ENCODE data around the gene BNC2. TPM values are rescaled to one million over a fixed set of nuclear protein-coding genes. Genes with fewer than 3 reads are reported as not detected.
"Not testable (repeated sequence)": the region's sequence is repeated elsewhere in the genome, so short reads cannot be mapped to it uniquely, and the experiment has no call there.

The BNC2 gene
- total and polyA plus RNA-seq, 7 experiments from 2014 or later = 0.05 to 1.5 (median 0.59) TPM; not detected in 3

- H3K27me3 ChIP-seq (ENCODE audit: control insufficient read depth in 2 of 2, insufficient read depth in 2 of 2, low read length in 2 of 2) = no peaks in the 10 kb centered on the region
- H3K36me3 Mint-ChIP-seq = no peaks in the 10 kb centered on the region
- H3K27me3 Mint-ChIP-seq = no peaks in the 10 kb centered on the region
- no peak for DNase-seq
- POLR2A ChIA-PET = no interaction called here
- H3K9me3 Mint-ChIP-seq = peaks cover 0 to 5% (median 0%) of the 10 kb centered on the region in 11 donors
- no peak overlapping the region for H3K27ac Mint-ChIP-seq
- H3K27ac ChIP-seq (ENCODE audit: low read depth, low read length) = no peak overlapping the region
- H3K4me3 Mint-ChIP-seq = no peak overlapping the region
- CTCF ChIA-PET = no interaction called here
- no peaks in the 10 kb centered on the region for H3K4me1 Mint-ChIP-seq
- intact Hi-C loops (cut with micrococcal nuclease) = no loop called here
- no peaks in the 10 kb centered on the region for H3K9me3 ChIP-seq (ENCODE audit: control insufficient read depth in 2 of 3, low read length in 3 of 3)
- no peaks in the 10 kb centered on the region for H3K4me1 ChIP-seq (ENCODE audit: control insufficient read depth in 2 of 2, insufficient read depth in 2 of 2, low read length in 2 of 2)
- no peaks in the 10 kb centered on the region for H3K36me3 ChIP-seq (ENCODE audit: control insufficient read depth in 2 of 3, insufficient read depth in 3 of 3, low read length in 3 of 3)
- no peak overlapping the region for H3K4me3 ChIP-seq (ENCODE audit: low read length)
- no peak for ATAC-seq
Measured at GRCh38 chr9:16482764-16483163, 387.7 kb downstream of the BNC2 start.

- POLR2A ChIA-PET; H3K9me3 Mint-ChIP-seq; intact Hi-C loops (cut with micrococcal nuclease); H3K27me3 Mint-ChIP-seq; DNase-seq; ATAC-seq; H3K4me3 ChIP-seq (ENCODE audit: low read length); H3K4me3 Mint-ChIP-seq; H3K36me3 Mint-ChIP-seq; H3K4me1 ChIP-seq (ENCODE audit: control insufficient read depth in 2 of 2, insufficient read depth in 2 of 2, low read length in 2 of 2); H3K4me1 Mint-ChIP-seq; H3K27me3 ChIP-seq (ENCODE audit: control insufficient read depth in 2 of 2, insufficient read depth in 2 of 2, low read length in 2 of 2); H3K27ac Mint-ChIP-seq; H3K9me3 ChIP-seq (ENCODE audit: control insufficient read depth in 2 of 3, low read length in 3 of 3); H3K27ac ChIP-seq (ENCODE audit: low read depth, low read length); H3K36me3 ChIP-seq (ENCODE audit: control insufficient read depth in 2 of 3, insufficient read depth in 3 of 3, low read length in 3 of 3); CTCF ChIA-PET: not testable (repeated sequence)
Measured at GRCh38 chr9:16480584-16480983, 389.9 kb downstream of the BNC2 start.

- no peaks in the 10 kb centered on the region for H3K27me3 ChIP-seq (ENCODE audit: control insufficient read depth in 2 of 2, insufficient read depth in 2 of 2, low read length in 2 of 2)
- Mint-ChIP-seq H3K27ac (no peak overlapping the region), H3K4me1 (no peaks in the 10 kb centered on the region), H3K27me3 (peaks cover 0 to 3% (median 0%) of the 10 kb centered on the region in 5 donors), H3K36me3 (no peaks in the 10 kb centered on the region), H3K9me3 (peaks cover 0 to 9% (median 0%) of the 10 kb centered on the region in 11 donors), H3K4me3 (no peak overlapping the region)
- ChIA-PET CTCF (no interaction called here), POLR2A (no interaction called here)
- no peak for DNase-seq
- H3K4me3 ChIP-seq (ENCODE audit: low read length) = no peak overlapping the region
- no peaks in the 10 kb centered on the region for H3K9me3 ChIP-seq (ENCODE audit: control insufficient read depth in 2 of 3, low read length in 3 of 3)
- H3K4me1 ChIP-seq (ENCODE audit: control insufficient read depth in 2 of 2, insufficient read depth in 2 of 2, low read length in 2 of 2) = no peaks in the 10 kb centered on the region
- intact Hi-C loops (cut with micrococcal nuclease) = no loop called here
- no peaks in the 10 kb centered on the region for H3K36me3 ChIP-seq (ENCODE audit: control insufficient read depth in 2 of 3, insufficient read depth in 3 of 3, low read length in 3 of 3)
- no peak for ATAC-seq
- no peak overlapping the region for H3K27ac ChIP-seq (ENCODE audit: low read depth, low read length)
Measured at GRCh38 chr9:16475996-16476395, 394.5 kb downstream of the BNC2 start.

- H3K27me3 ChIP-seq (ENCODE audit: control insufficient read depth in 2 of 2, insufficient read depth in 2 of 2, low read length in 2 of 2) = no peaks in the 10 kb centered on the region
- ChIA-PET POLR2A (no interaction called here), CTCF (no interaction called here)
- H3K9me3 Mint-ChIP-seq = peaks cover 0 to 9% (median 0%) of the 10 kb centered on the region in 11 donors
- H3K36me3 Mint-ChIP-seq = no peaks in the 10 kb centered on the region
- peaks cover 0 to 3% (median 0%) of the 10 kb centered on the region in 5 donors for H3K27me3 Mint-ChIP-seq
- no peak for DNase-seq
- H3K4me3 Mint-ChIP-seq = no peak overlapping the region
- no peaks in the 10 kb centered on the region for H3K4me1 ChIP-seq (ENCODE audit: control insufficient read depth in 2 of 2, insufficient read depth in 2 of 2, low read length in 2 of 2)
- H3K4me1 Mint-ChIP-seq = no peaks in the 10 kb centered on the region
- no peaks in the 10 kb centered on the region for H3K36me3 ChIP-seq (ENCODE audit: control insufficient read depth in 2 of 3, insufficient read depth in 3 of 3, low read length in 3 of 3)
- no peak overlapping the region for H3K27ac ChIP-seq (ENCODE audit: low read depth, low read length)
- H3K27ac Mint-ChIP-seq = no peak overlapping the region
- no peak for ATAC-seq
- H3K4me3 ChIP-seq (ENCODE audit: low read length) = no peak overlapping the region
- no peaks in the 10 kb centered on the region for H3K9me3 ChIP-seq (ENCODE audit: control insufficient read depth in 2 of 3, low read length in 3 of 3)
- intact Hi-C loops (cut with micrococcal nuclease) = no loop called here
Measured at GRCh38 chr9:16475257-16475656, 395.2 kb downstream of the BNC2 start.

GRCh38 chr9:16469184-16469583 lies 401.3 kb downstream of the BNC2 start:
- H3K27ac ChIP-seq (ENCODE audit: low read depth, low read length) = no peak overlapping the region
- intact Hi-C loops (cut with micrococcal nuclease) = loop anchor here in 1 of 2 donors (10.0 kb wide), 1 partner anchor 174 kb away; no protein-coding TSS in a partner anchor
- Mint-ChIP-seq H3K4me1 (no peaks in the 10 kb centered on the region), H3K9me3 (peaks cover 0 to 22% (median 3%) of the 10 kb centered on the region in 11 donors), H3K4me3 (no peak overlapping the region), H3K27ac (no peak overlapping the region), H3K36me3 (no peaks in the 10 kb centered on the region), H3K27me3 (peaks cover 0 to 3% (median 0%) of the 10 kb centered on the region in 5 donors)
- DNase-seq (no peak), ATAC-seq (no peak)
- ChIA-PET POLR2A (no interaction called here), CTCF (no interaction called here)
- H3K36me3 ChIP-seq (ENCODE audit: control insufficient read depth in 2 of 3, insufficient read depth in 3 of 3, low read length in 3 of 3) = no peaks in the 10 kb centered on the region
- H3K9me3 ChIP-seq (ENCODE audit: control insufficient read depth in 2 of 3, low read length in 3 of 3) = no peaks in the 10 kb centered on the region
- H3K4me3 ChIP-seq (ENCODE audit: low read length) = no peak overlapping the region
- no peaks in the 10 kb centered on the region for H3K27me3 ChIP-seq (ENCODE audit: control insufficient read depth in 2 of 2, insufficient read depth in 2 of 2, low read length in 2 of 2)
- H3K4me1 ChIP-seq (ENCODE audit: control insufficient read depth in 2 of 2, insufficient read depth in 2 of 2, low read length in 2 of 2) = no peaks in the 10 kb centered on the region

GRCh38 chr9:16461851-16462250 lies 408.6 kb downstream of the BNC2 start:
- POLR2A ChIA-PET = no interaction called here
- H3K27ac Mint-ChIP-seq = no peak overlapping the region
- no peak for ATAC-seq
- no peaks in the 10 kb centered on the region for H3K4me1 ChIP-seq (ENCODE audit: control insufficient read depth in 2 of 2, insufficient read depth in 2 of 2, low read length in 2 of 2)
- H3K4me3 Mint-ChIP-seq = no peak overlapping the region
- CTCF ChIA-PET = no interaction called here
- DNase-seq = no peak
- H3K36me3 ChIP-seq (ENCODE audit: control insufficient read depth in 2 of 3, insufficient read depth in 3 of 3, low read length in 3 of 3) = no peaks in the 10 kb centered on the region
- H3K36me3 Mint-ChIP-seq = no peaks in the 10 kb centered on the region
- H3K27me3 ChIP-seq (ENCODE audit: control insufficient read depth in 2 of 2, insufficient read depth in 2 of 2, low read length in 2 of 2) = no peaks in the 10 kb centered on the region
- intact Hi-C loops (cut with micrococcal nuclease) = loop anchor here in 1 of 2 donors (10.0 kb wide), 1 partner anchor 167 kb away; no protein-coding TSS in a partner anchor
- no peaks in the 10 kb centered on the region for H3K9me3 ChIP-seq (ENCODE audit: control insufficient read depth in 2 of 3, low read length in 3 of 3)
- no peaks in the 10 kb centered on the region for H3K4me1 Mint-ChIP-seq
- no peaks in the 10 kb centered on the region for H3K27me3 Mint-ChIP-seq
- H3K4me3 ChIP-seq (ENCODE audit: low read length) = no peak overlapping the region
- peaks cover 0 to 10% (median 0%) of the 10 kb centered on the region in 11 donors for H3K9me3 Mint-ChIP-seq
- H3K27ac ChIP-seq (ENCODE audit: low read depth, low read length) = no peak overlapping the region

GRCh38 chr9:16461137-16461840 lies 409.2 kb downstream of the BNC2 start:
- H3K27ac ChIP-seq (ENCODE audit: low read depth, low read length) = no peak overlapping the region
- H3K36me3 ChIP-seq (ENCODE audit: control insufficient read depth in 2 of 3, insufficient read depth in 3 of 3, low read length in 3 of 3) = no peaks in the 10 kb centered on the region
- H3K4me1 Mint-ChIP-seq = no peaks in the 10 kb centered on the region
- H3K27me3 Mint-ChIP-seq = no peaks in the 10 kb centered on the region
- H3K27ac Mint-ChIP-seq = no peak overlapping the region
- no peaks in the 10 kb centered on the region for H3K9me3 ChIP-seq (ENCODE audit: control insufficient read depth in 2 of 3, low read length in 3 of 3)
- H3K4me3 Mint-ChIP-seq = no peak overlapping the region
- no peak overlapping the region for H3K4me3 ChIP-seq (ENCODE audit: low read length)
- ChIA-PET CTCF (no interaction called here), POLR2A (no interaction called here)
- ATAC-seq (no peak), DNase-seq (no peak)
- no peaks in the 10 kb centered on the region for H3K36me3 Mint-ChIP-seq
- peaks cover 0 to 10% (median 0%) of the 10 kb centered on the region in 11 donors for H3K9me3 Mint-ChIP-seq
- intact Hi-C loops (cut with micrococcal nuclease) = loop anchor here in 1 of 2 donors (10.0 kb wide), 1 partner anchor 166 kb away; no protein-coding TSS in a partner anchor
- no peaks in the 10 kb centered on the region for H3K4me1 ChIP-seq (ENCODE audit: control insufficient read depth in 2 of 2, insufficient read depth in 2 of 2, low read length in 2 of 2)
- no peaks in the 10 kb centered on the region for H3K27me3 ChIP-seq (ENCODE audit: control insufficient read depth in 2 of 2, insufficient read depth in 2 of 2, low read length in 2 of 2)

Measured in naive thymus-derived CD4-positive, alpha-beta T cell (primary cell).